ENCODE results near the gene CRYBG3. TPM values are rescaled to one million over a fixed set of nuclear protein-coding genes. Genes with fewer than 3 reads are reported as not detected.
"Not testable (repeated sequence)": the region's sequence is repeated elsewhere in the genome, so short reads cannot be mapped to it uniquely, and the experiment has no call there.

Gene CRYBG3
- total RNA-seq, 4 donors from 2014 or later: 43.1 to 62.6 (median 46.1) TPM

GRCh38 chr3:97823046-97824004, 1.5 kb downstream of the CRYBG3 start:
- DNase-seq (ENCODE audit: low spot score): no peak
- ATAC-seq (ENCODE audit: low FRiP score): no peak
- TF ChIP-seq CTCF (IDR thresholded peaks at IDR 0.05): no peak

- DNase-seq (ENCODE audit: low spot score): no peak
- peak; percentile 45 for ATAC-seq (ENCODE audit: low FRiP score)
- TF ChIP-seq CTCF (IDR thresholded peaks at IDR 0.05): no peak
Observed at GRCh38 chr3:97825101-97825500, 3.3 kb downstream of the CRYBG3 start.

DNA sequence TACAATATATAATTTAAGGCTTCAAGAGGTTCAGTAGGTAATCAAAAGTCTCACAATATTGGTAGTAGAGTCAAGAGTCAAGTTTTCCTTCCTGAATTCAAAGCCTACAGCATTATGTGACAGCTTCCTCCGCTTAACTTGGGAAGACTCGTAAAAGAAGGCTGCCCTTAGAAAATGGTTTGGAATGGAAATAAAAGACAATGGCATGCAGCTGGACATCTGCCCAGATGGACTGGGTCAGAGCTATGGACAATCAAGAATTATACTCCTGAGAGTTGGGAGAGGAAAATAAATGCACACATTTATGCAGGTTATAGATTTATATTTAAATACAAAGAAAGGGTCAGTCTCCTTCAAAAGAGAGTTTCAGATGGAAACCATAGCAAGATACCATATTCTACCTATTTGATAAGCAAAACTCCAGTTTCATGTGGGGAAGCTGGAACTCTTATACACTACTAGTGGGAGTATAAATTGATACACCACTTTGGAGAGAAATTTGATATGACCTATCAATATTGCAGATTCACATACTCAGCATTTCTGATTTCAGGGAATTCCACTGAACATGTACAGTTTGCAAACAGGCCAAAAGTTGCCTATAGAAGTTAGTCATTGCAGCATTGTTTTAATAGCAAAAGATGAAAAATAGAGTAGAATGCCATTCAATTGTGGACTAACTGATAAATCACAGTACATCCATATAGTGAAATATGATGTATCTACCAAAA, 6.1 kb downstream of the CRYBG3 start:
- ATAC-seq (ENCODE audit: low FRiP score) (no peak), DNase-seq (ENCODE audit: low spot score) (no peak)
- TF ChIP-seq CTCF (IDR thresholded peaks at IDR 0.05): no peak

- DNase-seq (ENCODE audit: low spot score): no peak
- no peak for ATAC-seq (ENCODE audit: low FRiP score)
- no peak for TF ChIP-seq CTCF (IDR thresholded peaks at IDR 0.05)
Observed at GRCh38 chr3:97829198-97829597, 7.4 kb downstream of the CRYBG3 start.

DNA sequence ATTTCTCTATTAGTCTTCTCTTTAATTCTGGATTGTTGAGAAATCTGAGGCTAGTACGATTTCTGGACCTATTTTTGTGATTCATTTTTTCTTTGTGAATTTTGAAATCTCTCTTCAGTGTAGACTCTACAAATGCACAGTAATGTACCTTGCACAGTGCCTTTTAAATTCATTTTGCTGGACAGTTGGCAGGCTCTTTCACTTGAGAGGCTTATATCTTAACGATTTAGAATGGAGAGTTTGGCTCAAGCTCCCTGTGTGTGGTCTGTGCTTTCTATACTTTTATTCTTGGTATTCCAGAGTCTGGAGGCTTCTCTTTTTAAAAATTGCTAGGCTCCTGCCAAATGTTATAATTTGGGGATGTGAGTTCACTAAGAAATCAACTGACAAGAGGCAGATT, 8.8 kb downstream of the CRYBG3 start:
- ATAC-seq (ENCODE audit: low FRiP score): no peak
- TF ChIP-seq CTCF (IDR thresholded peaks at IDR 0.05): no peak

DNA sequence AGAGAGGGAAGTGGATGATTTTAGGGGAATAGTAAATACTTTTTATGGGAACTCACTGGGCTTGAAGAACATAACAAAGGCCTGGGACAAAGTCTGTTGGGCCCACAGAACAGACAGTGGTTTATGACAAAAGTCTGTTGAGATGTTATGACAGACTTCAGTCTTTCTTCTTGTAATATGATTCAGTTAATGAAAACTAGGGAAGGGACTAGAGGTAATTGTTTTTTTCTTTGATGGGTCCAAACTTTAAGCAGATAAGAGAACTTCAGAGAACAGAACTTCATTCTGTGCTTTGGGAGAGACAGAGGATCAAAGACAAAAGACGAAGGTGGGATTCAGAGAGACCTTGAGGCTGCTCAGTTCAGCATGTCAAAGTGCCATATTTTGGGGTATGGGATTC, 9.3 kb downstream of the CRYBG3 start:
- TF ChIP-seq CTCF (IDR thresholded peaks at IDR 0.05): no peak
- ATAC-seq (ENCODE audit: low FRiP score) (no peak), DNase-seq (ENCODE audit: low spot score) (no peak)

More for the DNA sequence above, 8.8 kb downstream of the CRYBG3 start:
- DNase-seq (ENCODE audit: low spot score): no peak

DNA sequence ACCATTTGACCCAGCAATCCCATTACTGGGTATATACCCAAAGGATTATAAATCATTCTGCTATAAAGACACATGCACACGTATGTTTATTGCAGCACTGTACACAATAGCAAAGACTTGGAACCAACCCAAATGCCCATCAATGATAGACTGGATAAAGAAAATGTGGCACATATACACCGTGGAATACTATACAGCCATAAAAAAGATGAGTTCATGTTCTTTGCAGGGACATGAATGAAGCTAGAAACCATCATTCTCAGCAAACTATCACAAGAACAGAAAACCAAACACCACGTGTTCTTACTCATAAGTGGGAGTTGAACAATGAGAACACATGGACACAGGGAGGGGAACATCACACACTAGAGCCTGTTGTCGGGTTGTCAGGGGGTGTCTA, 11.4 kb downstream of the CRYBG3 start:
- not testable (repeated sequence) for ATAC-seq (ENCODE audit: low FRiP score); DNase-seq (ENCODE audit: low spot score)

All from omental fat pad (tissue), 4 donors.